Astrocyte (in vitro differentiated cells and primary cell): ENCODE data around the gene TDRD12. TPM values are rescaled to one million over a fixed set of nuclear protein-coding genes. Genes with fewer than 3 reads are reported as not detected.
"Not testable (repeated sequence)": the region's sequence is repeated elsewhere in the genome, so short reads cannot be mapped to it uniquely, and the experiment has no call there.

ENCODE experiments used
- DNase-seq: peaks from one replicate; pipeline ENCODE4 v3.0.0-alpha.2; 2010; ENCODE audit warnings: low read depth
- FAIRE-seq: peaks from 2 replicates; lab custom pipeline; 2011; peaks lifted over from hg19 to GRCh38; lab: Jason Lieb, UNC
- H2AFZ ChIP-seq: 2 replicates; pipeline ENCODE4 v1.6.0; 2012; ENCODE audit warnings: low read depth, low read length, inconsistent platforms
- H3K27ac ChIP-seq: 2 replicates; pipeline ENCODE4 v1.5.1; 2011; ENCODE audit warnings: low read depth, low read length, inconsistent platforms
- H3K27me3 ChIP-seq: 2 replicates; pipeline ENCODE4 v1.6.0; 2011; ENCODE audit warnings: low read length, inconsistent platforms; ENCODE audit not compliant: insufficient read depth
- H3K36me3 ChIP-seq: 2 replicates; pipeline ENCODE4 v1.5.1; 2011; ENCODE audit warnings: low read length, inconsistent platforms; ENCODE audit not compliant: insufficient read depth
- H3K4me1 ChIP-seq: 2 replicates; pipeline ENCODE4 v1.5.1; 2011; ENCODE audit warnings: low read length, inconsistent platforms; ENCODE audit not compliant: insufficient read depth
- H3K4me2 ChIP-seq: 2 replicates; pipeline ENCODE4 v1.6.0; 2012; ENCODE audit warnings: low read length, inconsistent platforms
- H3K4me3 ChIP-seq: 2 replicates; pipeline ENCODE4 v1.5.1; 2011; ENCODE audit warnings: low read depth, mild to moderate bottlenecking, low read length, inconsistent platforms; ENCODE audit not compliant: insufficient read depth
- H3K79me2 ChIP-seq: 2 replicates; pipeline ENCODE4 v1.6.0; 2012; ENCODE audit warnings: mild to moderate bottlenecking, low read length, inconsistent platforms; ENCODE audit not compliant: insufficient read depth
- H3K9ac ChIP-seq: 2 replicates; pipeline ENCODE4 v1.6.0; 2012; ENCODE audit warnings: mild to moderate bottlenecking, low read length, inconsistent platforms
- H3K9me3 ChIP-seq: 2 replicates; pipeline ENCODE4 v1.5.1; 2012; ENCODE audit warnings: low read depth, mild to moderate bottlenecking, low read length, inconsistent platforms; ENCODE audit not compliant: insufficient read depth
- H4K20me1 ChIP-seq: 2 replicates; pipeline ENCODE4 v1.6.0; 2012; ENCODE audit warnings: low read length, inconsistent platforms; ENCODE audit not compliant: insufficient read depth
- H3K27ac Mint-ChIP-seq: one replicate; pipeline ENCODE4 v1.8.0; 2021; ENCODE audit warnings: mild to moderate bottlenecking, mixed read lengths; ENCODE audit not compliant: unreplicated experiment
- H3K27me3 Mint-ChIP-seq: one replicate; pipeline ENCODE4 v1.8.0; 2021; ENCODE audit warnings: low read depth, mixed read lengths; ENCODE audit not compliant: unreplicated experiment
- H3K36me3 Mint-ChIP-seq: one replicate; pipeline ENCODE4 v1.8.0; 2021; ENCODE audit warnings: low read depth, mixed read lengths; ENCODE audit not compliant: unreplicated experiment
- H3K4me1 Mint-ChIP-seq: one replicate; pipeline ENCODE4 v1.8.0; 2021; ENCODE audit warnings: low read depth, mixed read lengths; ENCODE audit not compliant: unreplicated experiment
- H3K4me3 Mint-ChIP-seq: one replicate; pipeline ENCODE4 v1.8.0; 2021; ENCODE audit warnings: mild to moderate bottlenecking, moderate library complexity, mixed read lengths; ENCODE audit not compliant: unreplicated experiment
- H3K9me3 Mint-ChIP-seq: one replicate; pipeline ENCODE4 v1.8.0; 2021; ENCODE audit warnings: mild to moderate bottlenecking, mixed read lengths; ENCODE audit not compliant: unreplicated experiment
- EZH2 ChIP-seq: IDR thresholded peaks from 2 replicates; pipeline ENCODE4 v1.6.1; 2012; ENCODE audit warnings: mild to moderate bottlenecking, low read length, inconsistent platforms; ENCODE audit not compliant: insufficient read depth
- total RNA-seq: library from RNA; stranded (reverse); gene quantifications from 2 replicates; pipeline ENCODE4 v1.2.1, GENCODE V29; 2021
- TF ChIP-seq, protein P1 (sequence below): IDR thresholded peaks from 2 replicates; pipeline ENCODE4 v1.5.1; 2011; ENCODE audit warnings: low read depth, mild to moderate bottlenecking, inconsistent platforms, low read length, moderate library complexity; ENCODE audit not compliant: insufficient read depth

The TDRD12 gene
- total RNA-seq, 1 donor from 2014 or later, result not detected

DNA sequence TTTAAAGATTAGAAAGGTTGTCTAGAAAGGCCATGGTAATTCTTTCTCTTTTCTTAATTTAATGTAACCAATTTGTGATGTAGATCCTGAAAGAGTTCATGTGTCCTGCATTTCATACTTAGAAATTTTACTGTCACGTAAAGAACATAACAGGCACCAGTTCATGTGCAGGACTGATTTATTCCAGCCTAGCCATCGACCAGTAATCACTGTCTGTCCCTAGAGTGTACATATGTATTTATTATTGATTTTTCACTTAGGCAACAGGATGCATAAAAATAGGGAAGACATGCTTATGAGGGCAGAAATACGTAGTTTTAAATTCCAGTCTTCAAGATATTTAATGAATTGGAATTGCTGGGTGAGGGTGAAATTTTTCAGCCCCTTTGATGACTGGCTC is 37.6 kb downstream of the TDRD12 start:
- Mint-ChIP-seq H3K9me3 (no peaks in the 10 kb centered on the region), H3K4me1 (no peaks in the 10 kb centered on the region), H3K4me3 (no peak overlapping the region), H3K36me3 (no peaks in the 10 kb centered on the region), H3K27me3 (peaks cover 4% of the 10 kb centered on the region), H3K27ac (no peak overlapping the region)
- no peak overlapping the region for H3K9ac ChIP-seq
- H3K79me2 ChIP-seq, result no peaks in the 10 kb centered on the region
- H3K9me3 ChIP-seq, result no peaks in the 10 kb centered on the region
- H3K27ac ChIP-seq, result no peak overlapping the region
- no peaks in the 10 kb centered on the region for H4K20me1 ChIP-seq
- no peak for DNase-seq
- H3K4me3 ChIP-seq, result no peak overlapping the region
- no peaks in the 10 kb centered on the region for H3K36me3 ChIP-seq
- no peak overlapping the region for H2AFZ ChIP-seq
- no peak overlapping the region for H3K4me2 ChIP-seq
- FAIRE-seq, result no peak
- peaks cover 4% of the 10 kb centered on the region for H3K27me3 ChIP-seq
- TF ChIP-seq, protein P1, sequence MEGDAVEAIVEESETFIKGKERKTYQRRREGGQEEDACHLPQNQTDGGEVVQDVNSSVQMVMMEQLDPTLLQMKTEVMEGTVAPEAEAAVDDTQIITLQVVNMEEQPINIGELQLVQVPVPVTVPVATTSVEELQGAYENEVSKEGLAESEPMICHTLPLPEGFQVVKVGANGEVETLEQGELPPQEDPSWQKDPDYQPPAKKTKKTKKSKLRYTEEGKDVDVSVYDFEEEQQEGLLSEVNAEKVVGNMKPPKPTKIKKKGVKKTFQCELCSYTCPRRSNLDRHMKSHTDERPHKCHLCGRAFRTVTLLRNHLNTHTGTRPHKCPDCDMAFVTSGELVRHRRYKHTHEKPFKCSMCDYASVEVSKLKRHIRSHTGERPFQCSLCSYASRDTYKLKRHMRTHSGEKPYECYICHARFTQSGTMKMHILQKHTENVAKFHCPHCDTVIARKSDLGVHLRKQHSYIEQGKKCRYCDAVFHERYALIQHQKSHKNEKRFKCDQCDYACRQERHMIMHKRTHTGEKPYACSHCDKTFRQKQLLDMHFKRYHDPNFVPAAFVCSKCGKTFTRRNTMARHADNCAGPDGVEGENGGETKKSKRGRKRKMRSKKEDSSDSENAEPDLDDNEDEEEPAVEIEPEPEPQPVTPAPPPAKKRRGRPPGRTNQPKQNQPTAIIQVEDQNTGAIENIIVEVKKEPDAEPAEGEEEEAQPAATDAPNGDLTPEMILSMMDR, result no peak
- no peak for TF ChIP-seq EZH2
- no peaks in the 10 kb centered on the region for H3K4me1 ChIP-seq

DNA sequence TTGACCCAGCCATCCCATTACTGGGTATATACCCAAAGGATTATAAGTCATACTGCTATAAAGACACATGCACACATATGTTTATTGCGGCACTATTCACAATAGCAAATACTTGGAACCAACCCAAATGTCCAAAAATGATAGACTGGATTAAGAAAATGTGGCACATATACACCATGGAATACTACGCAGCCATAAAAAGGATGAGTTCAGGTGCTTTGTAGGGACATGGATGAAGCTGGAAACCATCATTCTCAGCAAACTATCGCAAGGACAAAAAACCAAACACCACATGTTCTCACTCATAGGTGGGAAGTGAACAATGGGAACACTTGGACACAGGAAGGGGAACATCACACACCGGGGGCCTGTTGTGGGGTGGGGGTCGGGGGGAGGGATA is 45.8 kb downstream of the TDRD12 start:
- not testable (repeated sequence) for H3K9ac ChIP-seq, H3K4me3 Mint-ChIP-seq, H3K27ac ChIP-seq, H3K4me2 ChIP-seq, H3K36me3 Mint-ChIP-seq, H2AFZ ChIP-seq, H3K9me3 ChIP-seq, DNase-seq, H4K20me1 ChIP-seq, H3K79me2 ChIP-seq, H3K9me3 Mint-ChIP-seq, H3K4me1 Mint-ChIP-seq, H3K27ac Mint-ChIP-seq, FAIRE-seq, H3K36me3 ChIP-seq, H3K4me1 ChIP-seq, H3K4me3 ChIP-seq, H3K27me3 ChIP-seq
- peaks cover 16% of the 10 kb centered on the region for H3K27me3 Mint-ChIP-seq

DNA sequence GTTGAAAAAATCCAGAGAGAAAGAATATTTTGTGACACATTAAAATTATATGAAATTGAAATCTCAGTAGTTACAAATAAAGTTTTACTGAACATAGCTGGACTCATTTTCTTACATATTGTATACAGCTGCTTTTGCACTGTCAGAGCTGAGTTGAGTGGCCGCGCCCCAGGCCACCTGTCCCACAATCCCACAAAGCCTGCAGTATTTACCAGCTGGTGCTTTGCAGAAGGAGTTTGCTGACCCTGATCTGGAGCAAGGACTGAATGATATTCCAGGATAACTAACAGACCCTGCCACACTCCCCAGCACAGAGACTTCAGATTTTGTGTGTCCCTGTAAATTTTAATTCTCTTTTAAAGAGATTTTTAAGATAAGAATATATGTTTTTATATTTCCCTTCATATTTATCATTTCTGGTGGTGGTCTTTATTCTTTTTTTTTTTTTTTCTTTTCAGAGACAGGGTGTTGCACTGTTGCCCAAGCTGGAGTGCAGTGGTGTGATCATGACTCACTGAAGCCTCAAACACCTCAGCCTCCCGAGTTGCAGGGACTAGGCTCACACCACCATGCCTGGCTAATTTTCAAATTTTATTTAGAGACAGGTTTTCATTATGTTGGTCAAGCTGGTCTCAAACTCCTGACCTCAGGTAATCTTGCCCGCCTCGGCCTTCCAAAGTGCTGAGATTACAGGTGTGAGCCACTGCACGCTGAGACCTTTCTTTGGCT is 48.5 kb downstream of the TDRD12 start:
- Mint-ChIP-seq H3K9me3 (no peaks in the 10 kb centered on the region), H3K4me1 (no peaks in the 10 kb centered on the region), H3K4me3 (no peak overlapping the region), H3K27ac (no peak overlapping the region), H3K27me3 (peaks cover 8% of the 10 kb centered on the region), H3K36me3 (no peaks in the 10 kb centered on the region)
- Histone ChIP-seq H3K27me3 (no peaks in the 10 kb centered on the region), H3K4me2 (no peak overlapping the region), H2AFZ (no peak overlapping the region), H3K4me1 (no peaks in the 10 kb centered on the region), H3K9me3 (no peaks in the 10 kb centered on the region), H3K27ac (no peak overlapping the region), H3K79me2 (no peaks in the 10 kb centered on the region), H4K20me1 (no peaks in the 10 kb centered on the region), H3K9ac (no peak overlapping the region), H3K4me3 (no peak overlapping the region), H3K36me3 (no peaks in the 10 kb centered on the region)
- DNase-seq (no peak), FAIRE-seq (no peak)
- TF ChIP-seq, protein P1, result no peak
- no peak for TF ChIP-seq EZH2
